Small intestine (tissue), 7 donors: Measurements from ENCODE around the gene FRAS1. TPM values are rescaled to one million over a fixed set of nuclear protein-coding genes. Genes with fewer than 3 reads are reported as not detected.

Source experiments
- DNase-seq, 2 donors: peaks; one replicate each; pipeline versions ENCODE4 v3.0.0 to v3.0.0-alpha.2; 2013
- FAIRE-seq: peaks from 2 replicates; lab custom pipeline; 2012; peaks lifted over from hg19 to GRCh38; lab: Jason Lieb, UNC
- H3K27ac ChIP-seq, 3 donors: one replicate each; pipeline ENCODE4 v1.5.1; 2013; ENCODE audit warnings: low read length in 2 of 3, mild to moderate bottlenecking in 2 of 3, control low read depth in 1 of 3, inconsistent platforms in 1 of 3, low read depth in 1 of 3, moderate library complexity in 1 of 3
- H3K27me3 ChIP-seq, 3 donors: one replicate each; pipeline ENCODE4 v1.6.1; 2013; ENCODE audit warnings: low read length in 3 of 3, inconsistent platforms in 1 of 3; ENCODE audit not compliant: control insufficient read depth in 3 of 3, insufficient read depth in 3 of 3
- H3K36me3 ChIP-seq, 3 donors: one replicate each; pipeline ENCODE4 v1.6.1; 2013; ENCODE audit warnings: low read length in 3 of 3, inconsistent platforms in 1 of 3, low read depth in 1 of 3, mild to moderate bottlenecking in 1 of 3, moderate library complexity in 1 of 3; ENCODE audit not compliant: control insufficient read depth in 3 of 3, insufficient read depth in 2 of 3
- H3K4me1 ChIP-seq, 3 donors: one replicate each; pipeline ENCODE4 v1.6.1; 2013; ENCODE audit warnings: low read length in 2 of 3, inconsistent platforms in 1 of 3, low read depth in 1 of 3, mild to moderate bottlenecking in 1 of 3, moderate library complexity in 1 of 3; ENCODE audit not compliant: control insufficient read depth in 3 of 3, insufficient read depth in 2 of 3
- H3K4me3 ChIP-seq, 3 donors: one replicate each; pipeline ENCODE4 v1.5.1; 2013; ENCODE audit warnings: low read length in 3 of 3, control low read depth in 1 of 3, inconsistent platforms in 1 of 3, low read depth in 1 of 3, mild to moderate bottlenecking in 1 of 3, moderate library complexity in 1 of 3
- H3K9me3 ChIP-seq, 2 donors: one replicate each; pipeline ENCODE4 v1.6.1; 2013; ENCODE audit warnings: low read depth in 1 of 2, low read length in 1 of 2; ENCODE audit not compliant: control insufficient read depth in 2 of 2, insufficient read depth in 1 of 2
- WGBS, 3 donors: extraction: QIAGEN DNeasy Blood & Tissue Kit; methylation state at CpG; one replicate each; pipeline ENCODE4 v1.1.7; 2013; 5-methylcytosine and 5-hydroxymethylcytosine counted together
- polyA plus RNA-seq, 4 donors: library from polyadenylated mRNA; stranded (reverse) in 3 of 4; unstranded in 1 of 4; fragments of 200-250 nt in 3 of 4; fragments of 120-200 nt in 1 of 4; gene quantifications; one replicate each; pipeline versions ENCODE4 v1.2.1 to v1.2.3, GENCODE V29; 2013
- donor health status: healthy with polysubstance abuse.
- donor health status: control.
- donor health status: control.
- donor health status: Bipolar disorder and iron deficiency.
- donor health status: healthy.

Gene FRAS1
- polyA plus RNA-seq, 4 donors, result 0.16 to 12.6 TPM; not detected in 2

DNA sequence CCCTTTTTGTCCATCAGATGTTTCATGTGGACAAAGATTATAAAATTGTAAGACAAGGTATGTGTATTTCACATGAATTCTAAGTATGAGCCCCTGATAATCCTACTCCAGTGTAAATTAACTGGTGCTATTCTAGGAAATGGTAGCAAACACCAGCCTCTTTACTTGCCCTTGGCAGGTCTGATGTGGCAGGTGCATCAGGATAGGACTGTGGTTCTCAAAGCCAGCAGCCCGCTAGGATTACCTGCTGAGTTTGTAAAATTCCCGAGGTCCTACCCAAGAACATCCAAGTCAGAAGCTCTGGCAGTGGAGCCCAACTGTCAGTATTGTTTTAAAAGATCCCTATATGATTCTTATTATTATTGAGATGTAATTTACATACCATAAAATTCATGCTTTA, 320.4 kb downstream of the FRAS1 start:
- DNase-seq (no peak), FAIRE-seq (no peak)
- H3K4me3 ChIP-seq, result no peak overlapping the region
- H3K27ac ChIP-seq, result no peak overlapping the region
- H3K27me3 ChIP-seq, result no peaks in the 10 kb centered on the region
- H3K9me3 ChIP-seq, result no peaks in the 10 kb centered on the region
- 82 to 92% (median 89%) methylated on average over 2 of the region's 2 CpGs for WGBS, 3 donors
- H3K4me1 ChIP-seq, result peaks cover 0 to 18% (median 4%) of the 10 kb centered on the region in 3 donors
- H3K36me3 ChIP-seq, result peaks cover 0 to 9% (median 0%) of the 10 kb centered on the region in 3 donors

DNA sequence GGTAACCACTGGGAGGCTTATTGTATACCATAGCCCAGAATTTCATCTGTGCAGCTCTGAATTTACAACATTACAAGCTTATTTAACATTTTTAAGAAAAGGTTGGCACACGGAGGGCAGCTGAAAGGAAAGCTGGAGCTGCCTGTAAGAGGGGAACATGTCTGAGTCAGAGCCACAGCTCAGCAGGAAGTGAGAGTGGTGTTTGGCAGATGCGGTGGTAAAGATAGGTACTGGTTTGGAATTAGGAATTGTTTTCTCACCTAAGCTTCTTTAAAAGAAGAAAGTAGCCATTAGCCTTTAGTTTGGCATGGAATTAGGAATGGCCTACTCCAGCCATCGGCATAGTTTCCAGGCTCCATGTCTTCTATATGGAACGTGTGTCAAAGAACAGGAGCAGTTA, 321.9 kb downstream of the FRAS1 start:
- WGBS, 3 donors, result 61 to 83% (median 77%) methylated on average over 4 of the region's 4 CpGs
- FAIRE-seq, result no peak
- peaks cover 0 to 18% (median 4%) of the 10 kb centered on the region in 3 donors for H3K4me1 ChIP-seq
- H3K27me3 ChIP-seq, result no peaks in the 10 kb centered on the region
- H3K4me3 ChIP-seq, result no peak overlapping the region
- DNase-seq, result no peak
- H3K36me3 ChIP-seq, result peaks cover 0 to 8% (median 0%) of the 10 kb centered on the region in 3 donors
- H3K9me3 ChIP-seq, result no peaks in the 10 kb centered on the region
- no peak overlapping the region for H3K27ac ChIP-seq

DNA sequence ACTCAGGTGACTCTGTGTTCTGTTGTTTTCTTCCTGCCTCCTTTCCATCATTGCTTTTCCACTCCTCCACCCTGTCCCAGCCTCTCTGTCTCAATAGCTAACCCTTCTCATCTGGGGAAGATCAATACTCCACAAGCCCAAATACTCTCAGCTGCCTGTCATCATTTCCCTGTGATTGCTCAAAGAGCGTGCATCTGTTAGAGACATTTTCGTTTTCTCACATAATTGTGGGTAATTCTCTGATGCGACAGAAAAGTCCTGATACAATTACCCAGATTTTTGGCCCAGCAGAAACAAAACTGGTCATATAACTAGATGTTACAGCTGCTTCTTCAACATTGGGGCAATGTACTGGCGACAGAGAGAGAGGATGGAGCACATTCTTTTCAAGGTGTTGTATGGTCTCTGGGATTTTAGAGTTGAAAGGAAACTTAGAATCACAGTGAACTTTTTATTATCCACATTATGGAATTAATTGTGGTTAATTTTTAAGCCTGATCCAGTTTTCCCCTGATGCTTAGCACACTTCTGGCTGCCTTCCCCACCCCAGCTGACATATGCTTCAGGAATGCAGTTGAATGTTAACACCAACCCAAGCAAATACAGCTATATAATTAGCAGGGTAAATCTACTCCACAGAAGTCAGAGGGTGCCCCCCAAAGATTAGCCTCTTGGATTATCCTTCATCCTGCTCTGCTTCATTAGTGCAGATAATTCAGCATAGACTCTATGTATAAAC, 323.0 kb downstream of the FRAS1 start:
- Histone ChIP-seq H3K27ac (peak overlapping the region in 1 of 3 donors; percentile 53), H3K36me3 (peaks cover 0 to 11% (median 0%) of the 10 kb centered on the region in 3 donors), H3K4me1 (peaks cover 0 to 18% (median 4%) of the 10 kb centered on the region in 3 donors), H3K27me3 (no peaks in the 10 kb centered on the region), H3K4me3 (no peak overlapping the region), H3K9me3 (no peaks in the 10 kb centered on the region)
- 13 to 55% (median 42%) methylated on average over 4 of the region's 4 CpGs for WGBS, 3 donors
- FAIRE-seq, result no peak
- peak; percentile 74 to 81 for DNase-seq

- no peak for FAIRE-seq
- Histone ChIP-seq H3K4me1 (no peaks in the 10 kb centered on the region), H3K9me3 (no peaks in the 10 kb centered on the region), H3K4me3 (no peak overlapping the region), H3K27me3 (no peaks in the 10 kb centered on the region), H3K36me3 (peaks cover 0 to 15% (median 0%) of the 10 kb centered on the region in 3 donors), H3K27ac (no peak overlapping the region)
- DNase-seq, result no peak
Measured at GRCh38 chr4:78386679-78387078, 329.6 kb downstream of the FRAS1 start.

GRCh38 chr4:78395642-78396041, 338.5 kb downstream of the FRAS1 start:
- 47 to 67% (median 50%) methylated on average over 1 of the region's 1 CpG for WGBS, 3 donors
- FAIRE-seq (no peak), DNase-seq (no peak)
- Histone ChIP-seq H3K9me3 (peaks cover 0 to 12% of the 10 kb centered on the region in 2 donors), H3K36me3 (peaks cover 0 to 2% (median 0%) of the 10 kb centered on the region in 3 donors), H3K4me1 (no peaks in the 10 kb centered on the region), H3K4me3 (no peak overlapping the region), H3K27ac (no peak overlapping the region), H3K27me3 (no peaks in the 10 kb centered on the region)

GRCh38 chr4:78396613-78397291, 339.6 kb downstream of the FRAS1 start:
- DNase-seq (no peak), FAIRE-seq (no peak)
- Histone ChIP-seq H3K4me3 (no peak overlapping the region), H3K27me3 (no peaks in the 10 kb centered on the region), H3K36me3 (peaks cover 0 to 2% (median 0%) of the 10 kb centered on the region in 3 donors), H3K9me3 (peaks cover 0 to 12% of the 10 kb centered on the region in 2 donors), H3K27ac (no peak overlapping the region), H3K4me1 (no peaks in the 10 kb centered on the region)
- 73 to 84% (median 81%) methylated on average over 4 of the region's 4 CpGs for WGBS, 3 donors

GRCh38 chr4:78397292-78397630, 340.1 kb downstream of the FRAS1 start:
- H3K36me3 ChIP-seq, result peaks cover 0 to 2% (median 0%) of the 10 kb centered on the region in 3 donors
- H3K4me3 ChIP-seq, result no peak overlapping the region
- peaks cover 0 to 12% of the 10 kb centered on the region in 2 donors for H3K9me3 ChIP-seq
- no peak overlapping the region for H3K27ac ChIP-seq
- FAIRE-seq (no peak), DNase-seq (no peak)
- H3K27me3 ChIP-seq, result no peaks in the 10 kb centered on the region
- H3K4me1 ChIP-seq, result no peaks in the 10 kb centered on the region
- WGBS, 3 donors, result 94 to 98% (median 96%) methylated on average over 2 of the region's 2 CpGs

GRCh38 chr4:78409612-78410202, 352.6 kb downstream of the FRAS1 start:
- Histone ChIP-seq H3K4me1 (no peaks in the 10 kb centered on the region), H3K36me3 (peaks cover 0 to 10% (median 0%) of the 10 kb centered on the region in 3 donors), H3K27ac (no peak overlapping the region), H3K4me3 (no peak overlapping the region), H3K27me3 (no peaks in the 10 kb centered on the region), H3K9me3 (no peaks in the 10 kb centered on the region)
- no peak for FAIRE-seq
- 37 to 87% (median 78%) methylated on average over 5 of the region's 5 CpGs for WGBS, 3 donors
- DNase-seq, result peak; percentile 34 to 35
